Parathyroid adenoma (tissue), 2 donors: Measurements from ENCODE around the gene MTIF3.

ENCODE experiments used
- H2AFZ ChIP-seq: fragments of 300-600 bp; sonication (generic); one replicate; pipeline ENCODE4 v1.7.0; 2017; ENCODE audit warnings: antibody characterized with exemption, mild to moderate bottlenecking
- H3K27ac ChIP-seq: fragments of 300-600 bp; sonication (generic); one replicate; pipeline ENCODE4 v1.7.0; 2017
- H3K27me3 ChIP-seq: fragments of 300-600 bp; sonication (generic); one replicate; pipeline ENCODE4 v1.7.0; 2017; ENCODE audit warnings: low read length; ENCODE audit not compliant: control insufficient read depth, insufficient read depth
- H3K36me3 ChIP-seq: fragments of 300-600 bp; sonication (generic); one replicate; pipeline ENCODE4 v1.7.0; 2017; ENCODE audit warnings: low read length; ENCODE audit not compliant: control insufficient read depth, insufficient read depth
- H3K4me1 ChIP-seq: fragments of 300-600 bp; sonication (generic); one replicate; pipeline ENCODE4 v1.7.0; 2017; ENCODE audit warnings: control low read depth
- H3K4me2 ChIP-seq: fragments of 300-600 bp; sonication (generic); one replicate; pipeline ENCODE4 v1.7.0; 2017; ENCODE audit warnings: low read length
- H3K4me3 ChIP-seq: fragments of 300-600 bp; sonication (generic); one replicate; pipeline ENCODE4 v1.7.0; 2017; ENCODE audit warnings: low read depth, low read length
- H3K79me2 ChIP-seq: fragments of 300-600 bp; sonication (generic); one replicate; pipeline ENCODE4 v1.7.0; 2017; ENCODE audit warnings: control low read depth
- H3K9ac ChIP-seq: fragments of 300-600 bp; sonication (generic); one replicate; pipeline ENCODE4 v1.7.0; 2017; ENCODE audit warnings: mild to moderate bottlenecking
- H3K9me3 ChIP-seq: fragments of 300-600 bp; sonication (generic); one replicate; pipeline ENCODE4 v1.7.0; 2017; ENCODE audit warnings: low read length; ENCODE audit not compliant: control insufficient read depth
- TF ChIP-seq, protein P1 (sequence below): fragments of 300-600 bp; sonication (generic); IDR thresholded peaks from one replicate; pipeline ENCODE4 v1.7.0; 2017; ENCODE audit warnings: antibody characterized with exemption, mild to moderate bottlenecking
- donor health status: primary hyperparathyroidism.

Gene MTIF3

GRCh38 chr13:27396252-27396846 is 54.0 kb downstream of the MTIF3 start:
- Histone ChIP-seq H3K79me2 (no peaks in the 10 kb centered on the region), H3K4me3 (no peak overlapping the region), H3K4me2 (no peak overlapping the region), H3K27me3 (no peaks in the 10 kb centered on the region), H3K36me3 (no peaks in the 10 kb centered on the region), H3K9ac (no peak overlapping the region), H2AFZ (no peak overlapping the region), H3K9me3 (no peaks in the 10 kb centered on the region), H3K27ac (no peak overlapping the region), H3K4me1 (no peaks in the 10 kb centered on the region)
- TF ChIP-seq, protein P1, sequence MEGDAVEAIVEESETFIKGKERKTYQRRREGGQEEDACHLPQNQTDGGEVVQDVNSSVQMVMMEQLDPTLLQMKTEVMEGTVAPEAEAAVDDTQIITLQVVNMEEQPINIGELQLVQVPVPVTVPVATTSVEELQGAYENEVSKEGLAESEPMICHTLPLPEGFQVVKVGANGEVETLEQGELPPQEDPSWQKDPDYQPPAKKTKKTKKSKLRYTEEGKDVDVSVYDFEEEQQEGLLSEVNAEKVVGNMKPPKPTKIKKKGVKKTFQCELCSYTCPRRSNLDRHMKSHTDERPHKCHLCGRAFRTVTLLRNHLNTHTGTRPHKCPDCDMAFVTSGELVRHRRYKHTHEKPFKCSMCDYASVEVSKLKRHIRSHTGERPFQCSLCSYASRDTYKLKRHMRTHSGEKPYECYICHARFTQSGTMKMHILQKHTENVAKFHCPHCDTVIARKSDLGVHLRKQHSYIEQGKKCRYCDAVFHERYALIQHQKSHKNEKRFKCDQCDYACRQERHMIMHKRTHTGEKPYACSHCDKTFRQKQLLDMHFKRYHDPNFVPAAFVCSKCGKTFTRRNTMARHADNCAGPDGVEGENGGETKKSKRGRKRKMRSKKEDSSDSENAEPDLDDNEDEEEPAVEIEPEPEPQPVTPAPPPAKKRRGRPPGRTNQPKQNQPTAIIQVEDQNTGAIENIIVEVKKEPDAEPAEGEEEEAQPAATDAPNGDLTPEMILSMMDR = no peak

GRCh38 chr13:27395007-27395510 is 55.3 kb downstream of the MTIF3 start:
- Histone ChIP-seq H3K4me1 (no peaks in the 10 kb centered on the region), H3K27ac (no peak overlapping the region), H3K4me3 (no peak overlapping the region), H3K9ac (no peak overlapping the region), H2AFZ (no peak overlapping the region), H3K27me3 (no peaks in the 10 kb centered on the region), H3K4me2 (no peak overlapping the region), H3K79me2 (no peaks in the 10 kb centered on the region), H3K36me3 (no peaks in the 10 kb centered on the region), H3K9me3 (no peaks in the 10 kb centered on the region)
- TF ChIP-seq, protein P1 = no peak

DNA sequence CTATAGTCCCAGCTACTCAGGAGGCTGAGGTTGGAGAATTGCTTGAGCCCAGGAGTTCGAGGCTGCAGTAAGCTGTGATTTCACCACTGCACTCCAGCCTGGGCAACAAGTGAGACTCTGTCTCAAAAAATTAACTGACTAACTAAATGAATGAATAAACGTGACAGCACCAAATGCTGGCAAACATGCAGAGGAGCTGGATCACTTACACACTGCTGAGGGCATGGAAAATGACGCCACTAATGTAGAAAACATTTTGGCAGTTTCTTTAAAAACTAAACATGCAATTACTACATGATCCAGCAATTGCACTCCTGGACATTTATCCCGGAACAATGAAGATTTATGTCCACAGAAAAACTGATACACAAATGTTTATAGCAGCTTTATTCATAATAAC is 57.3 kb downstream of the MTIF3 start:
- no peak overlapping the region for H3K4me3 ChIP-seq
- TF ChIP-seq, protein P1 = no peak
- H2AFZ ChIP-seq = no peak overlapping the region
- H3K36me3 ChIP-seq = no peaks in the 10 kb centered on the region
- no peak overlapping the region for H3K9ac ChIP-seq
- no peak overlapping the region for H3K27ac ChIP-seq
- no peaks in the 10 kb centered on the region for H3K4me1 ChIP-seq
- no peaks in the 10 kb centered on the region for H3K27me3 ChIP-seq
- no peaks in the 10 kb centered on the region for H3K79me2 ChIP-seq
- H3K9me3 ChIP-seq = no peaks in the 10 kb centered on the region
- no peak overlapping the region for H3K4me2 ChIP-seq

DNA sequence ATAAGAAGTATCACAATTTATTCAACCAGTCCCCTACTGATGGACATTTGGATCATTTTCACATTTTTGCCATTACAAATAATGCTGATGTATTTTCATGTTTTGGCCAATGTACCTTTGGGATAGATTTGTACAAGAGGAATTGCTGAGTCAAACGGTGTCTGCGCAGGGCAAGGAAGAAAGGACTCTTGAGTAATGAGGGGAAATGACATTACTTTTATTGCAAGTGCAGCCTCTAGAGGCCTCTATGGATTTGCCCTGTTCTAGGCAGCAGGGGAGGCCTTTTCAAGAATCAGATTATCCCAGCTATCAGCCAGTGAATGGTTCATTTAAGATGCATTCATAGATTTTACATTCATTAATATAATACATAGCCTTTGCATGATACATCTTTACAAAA is 58.9 kb downstream of the MTIF3 start:
- no peak overlapping the region for H2AFZ ChIP-seq
- no peaks in the 10 kb centered on the region for H3K36me3 ChIP-seq
- no peaks in the 10 kb centered on the region for H3K79me2 ChIP-seq
- H3K27me3 ChIP-seq = no peaks in the 10 kb centered on the region
- no peak overlapping the region for H3K27ac ChIP-seq
- no peaks in the 10 kb centered on the region for H3K9me3 ChIP-seq
- no peak overlapping the region for H3K9ac ChIP-seq
- no peaks in the 10 kb centered on the region for H3K4me1 ChIP-seq
- TF ChIP-seq, protein P1 = no peak
- H3K4me3 ChIP-seq = no peak overlapping the region
- no peak overlapping the region for H3K4me2 ChIP-seq

- H3K27ac ChIP-seq = no peak overlapping the region
- H3K4me3 ChIP-seq = no peak overlapping the region
- H3K36me3 ChIP-seq = no peaks in the 10 kb centered on the region
- no peaks in the 10 kb centered on the region for H3K79me2 ChIP-seq
- no peak overlapping the region for H3K9ac ChIP-seq
- no peaks in the 10 kb centered on the region for H3K9me3 ChIP-seq
- TF ChIP-seq, protein P1 = no peak
- H3K4me2 ChIP-seq = no peak overlapping the region
- no peak overlapping the region for H2AFZ ChIP-seq
- H3K4me1 ChIP-seq = no peaks in the 10 kb centered on the region
- no peaks in the 10 kb centered on the region for H3K27me3 ChIP-seq
Measured at GRCh38 chr13:27389891-27390290, 60.5 kb downstream of the MTIF3 start.
